Body of pancreas (tissue), 4 donors: ENCODE results near the gene EPRS1. TPM values are rescaled to one million over a fixed set of nuclear protein-coding genes. Genes with fewer than 3 reads are reported as not detected.
"Not testable (repeated sequence)": the region's sequence is repeated elsewhere in the genome, so short reads cannot be mapped to it uniquely, and the experiment has no call there.

ENCODE experiments used
- ATAC-seq: fragments of 150-250 bp; one replicate; pipeline ENCODE4 v1.9.1; 2016
- DNase-seq, 4 donors: peaks; one replicate each; pipeline ENCODE4 v3.0.0-alpha.2; 2019
- H3K27ac ChIP-seq, 4 donors: fragments of 200-600 bp; sonication (generic); 1 replicate in 3 of 4; 2 replicates in 1 of 4; pipeline versions ENCODE4 v1.5.1 to v1.6.1; 2016 to 2019; ENCODE audit warnings: mild to moderate bottlenecking in 1 of 4, mixed read lengths in 1 of 4, moderate library complexity in 1 of 4
- H3K27me3 ChIP-seq, 2 donors: fragments of 200-600 bp; sonication (generic); one replicate each; pipeline ENCODE4 v1.6.0; 2016; ENCODE audit warnings: mild to moderate bottlenecking in 1 of 2
- H3K36me3 ChIP-seq, 2 donors: fragments of 200-600 bp; sonication (generic); replicated peaks in 1 of 2; 2 replicates each; pipeline ENCODE4 v1.5.1; 2016; ENCODE audit warnings: low read depth in 2 of 2; ENCODE audit not compliant: insufficient read depth in 1 of 2
- H3K4me1 ChIP-seq: fragments of 200-600 bp; sonication (generic); one replicate; pipeline ENCODE4 v1.6.0; 2016
- H3K4me3 ChIP-seq, 2 donors: fragments of 200-600 bp; sonication (generic); 1 replicate in 1 of 2; 2 replicates in 1 of 2; pipeline ENCODE4 v1.5.1; 2016 to 2019
- H3K9me3 ChIP-seq, 3 donors: fragments of 200-600 bp; sonication (generic); 1 replicate in 2 of 3; 2 replicates in 1 of 3; pipeline ENCODE4 v1.5.1; 2016
- CTCF ChIP-seq, 7 experiments: fragments of 450-650 bp in 4 of 7; fragments of 200-600 bp in 3 of 7; sonication (generic) in 3 of 7; IDR thresholded peaks; one replicate each; pipeline ENCODE4 v1.5.1; 2016 to 2019; ENCODE audit warnings: antibody characterized with exemption in 7 of 7
- POLR2A ChIP-seq, 3 donors: fragments of 450-650 bp; IDR thresholded peaks; one replicate each; pipeline ENCODE4 v1.6.1; 2016; ENCODE audit warnings: antibody characterized with exemption in 3 of 3, mild to moderate bottlenecking in 2 of 3
- WGBS, 2 donors: methylation state at CpG; one replicate each; pipeline ENCODE4 v1.1.5; 2017; 5-methylcytosine and 5-hydroxymethylcytosine counted together
- intact Hi-C: fragments of 100-400 bp; cut with DNase I; formaldehyde crosslinking; loops from one replicate; pipeline ENCODE4 v1.15.1; 2023
- total RNA-seq, 2 donors: library from RNA; depleted of rRNA; stranded (reverse); fragments of >200 nt; gene quantifications; one replicate each; pipeline ENCODE4 v1.1.0, GENCODE V29; 2016

The EPRS1 gene
- total RNA-seq, 2 donors from 2014 or later: 33.0 to 37.6 TPM

- WGBS, 2 donors: 3% methylated on average over 35 of the region's 35 CpGs
- peak within 1 kb of the TSS in 3 of 4 donors; percentile 46 to 83 (median 50) for H3K27ac ChIP-seq
- peaks cover 26% of the 10 kb centered on the region for H3K4me1 ChIP-seq
- intact Hi-C loops: no loop called here
- H3K36me3 ChIP-seq: no peaks in the 10 kb centered on the region
- ATAC-seq: peak; percentile 79
- DNase-seq: peak; percentile 97 to 99 (median 98)
- H3K9me3 ChIP-seq: no peaks in the 10 kb centered on the region
- no peaks in the 10 kb centered on the region for H3K27me3 ChIP-seq
- TF ChIP-seq POLR2A (IDR thresholded peaks at IDR 0.05) (peak in 2 of 3 donors; percentile 47 to 53), CTCF (IDR thresholded peaks at IDR 0.05) (peak in 2 of 7 experiments; percentile 24 to 35)
- H3K4me3 ChIP-seq: peak within 1 kb of the TSS; percentile 4 to 75
Measured at GRCh38 chr1:220089650-220090556, 43.6 kb upstream of the EPRS1 start, which contains the start of gene BPNT1. Gene BPNT1 (minus strand): TSS chr1:220089788. CDS start chr1:220079846, 9,942 bp downstream.

GRCh38 chr1:220086261-220086686 lies 40.0 kb upstream of the EPRS1 start:
- H3K27ac ChIP-seq, H3K27me3 ChIP-seq, DNase-seq, ATAC-seq, H3K36me3 ChIP-seq, H3K4me3 ChIP-seq, H3K9me3 ChIP-seq, intact Hi-C loops: not testable (repeated sequence)
- WGBS, 2 donors: 90 to 91% methylated on average over 11 to 15 of the region's 15 CpGs
- peaks cover 18% of the 10 kb centered on the region for H3K4me1 ChIP-seq

GRCh38 chr1:220084460-220084859 lies 38.2 kb upstream of the EPRS1 start:
- no peak for ATAC-seq
- WGBS, 2 donors: 91 to 100% methylated on average over 1 of the region's 1 CpG

GRCh38 chr1:220077887-220078286 lies 31.6 kb upstream of the EPRS1 start:
- no peak for DNase-seq
- 95 to 100% methylated on average over 3 of the region's 3 CpGs for WGBS, 2 donors

More at GRCh38 chr1:220084460-220084859, 38.2 kb upstream of the EPRS1 start:
- Histone ChIP-seq H3K4me3 (no peak overlapping the region), H3K4me1 (peaks cover 14% of the 10 kb centered on the region), H3K27me3 (no peaks in the 10 kb centered on the region), H3K27ac (no peak overlapping the region), H3K36me3 (peaks cover 0 to 5% of the 10 kb centered on the region in 2 donors), H3K9me3 (no peaks in the 10 kb centered on the region)
- TF ChIP-seq CTCF (IDR thresholded peaks at IDR 0.05): no peak
- TF ChIP-seq POLR2A (IDR thresholded peaks at IDR 0.05): no peak
- intact Hi-C loops: no loop called here
- DNase-seq: no peak

More at GRCh38 chr1:220077887-220078286, 31.6 kb upstream of the EPRS1 start:
- no peak overlapping the region for H3K27ac ChIP-seq
- peaks cover 0 to 3% of the 10 kb centered on the region in 2 donors for H3K36me3 ChIP-seq
- H3K9me3 ChIP-seq: no peaks in the 10 kb centered on the region
- no peaks in the 10 kb centered on the region for H3K4me1 ChIP-seq
- no peak overlapping the region for H3K4me3 ChIP-seq
- ATAC-seq: no peak
- intact Hi-C loops: no loop called here
- no peak for TF ChIP-seq POLR2A (IDR thresholded peaks at IDR 0.05)
- no peak for TF ChIP-seq CTCF (IDR thresholded peaks at IDR 0.05)
- H3K27me3 ChIP-seq: no peaks in the 10 kb centered on the region
